Fibroblast of skin of right biceps (primary cell): ENCODE data around the gene BMF.
"Not testable (repeated sequence)": the region's sequence is repeated elsewhere in the genome, so short reads cannot be mapped to it uniquely, and the experiment has no call there.

Source experiments
- DNase-seq: peaks from one replicate; pipeline ENCODE4 v3.0.0-alpha.2; 2013

Gene BMF, protein sequence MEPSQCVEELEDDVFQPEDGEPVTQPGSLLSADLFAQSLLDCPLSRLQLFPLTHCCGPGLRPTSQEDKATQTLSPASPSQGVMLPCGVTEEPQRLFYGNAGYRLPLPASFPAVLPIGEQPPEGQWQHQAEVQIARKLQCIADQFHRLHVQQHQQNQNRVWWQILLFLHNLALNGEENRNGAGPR

GRCh38 chr15:40108855-40109735, at the start of gene BMF:
Gene BMF (minus strand): TSS chr15:40108879. CDS start chr15:40106086, 2,793 bp downstream.
- peak; percentile 99 for DNase-seq

- DNase-seq, result no peak
These were observed 49.2 kb upstream of the BMF start for GRCh38 chr15:40157778-40158447.

GRCh38 chr15:40155270-40155910, 46.7 kb upstream of the BMF start:
- DNase-seq, result no peak

DNA sequence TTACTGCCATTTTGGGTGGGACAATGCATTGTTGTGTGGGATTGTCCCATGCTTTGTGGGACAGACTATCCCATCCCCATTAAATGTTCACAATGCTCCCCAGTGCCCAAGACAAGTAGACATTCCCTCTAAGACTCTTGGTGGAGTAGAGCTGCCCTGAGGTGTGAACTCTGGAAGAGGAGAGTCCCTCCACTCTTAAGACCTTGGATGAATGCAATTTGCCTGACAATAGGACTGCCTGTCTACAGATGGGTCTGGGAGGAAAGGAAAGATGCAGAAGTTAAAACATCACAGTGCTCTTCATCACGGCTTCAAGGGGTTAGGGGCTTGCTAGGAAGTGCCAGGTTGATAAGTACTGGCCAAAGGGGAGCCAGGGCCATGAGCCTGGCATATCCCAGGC, 46.1 kb upstream of the BMF start:
- not testable (repeated sequence) for DNase-seq

DNA sequence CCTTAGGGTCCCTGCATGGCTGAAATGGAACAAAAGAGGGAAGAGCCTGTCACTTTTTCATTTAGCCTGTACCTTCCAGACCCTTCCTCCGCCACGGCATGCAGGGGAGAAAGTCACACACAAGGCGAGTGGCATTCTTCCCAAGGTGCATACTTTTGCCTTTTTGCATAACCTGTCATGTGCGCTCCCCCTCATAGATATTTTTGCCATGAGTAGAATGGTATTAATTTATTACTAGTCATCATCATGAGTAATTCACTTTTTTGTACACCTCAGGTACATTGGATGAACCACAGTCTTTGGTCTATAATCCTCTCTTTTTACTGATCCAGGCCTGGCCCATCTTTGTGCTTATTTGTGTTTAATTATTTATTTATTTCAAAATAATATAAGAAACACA, 43.3 kb upstream of the BMF start:
- no peak for DNase-seq

DNA sequence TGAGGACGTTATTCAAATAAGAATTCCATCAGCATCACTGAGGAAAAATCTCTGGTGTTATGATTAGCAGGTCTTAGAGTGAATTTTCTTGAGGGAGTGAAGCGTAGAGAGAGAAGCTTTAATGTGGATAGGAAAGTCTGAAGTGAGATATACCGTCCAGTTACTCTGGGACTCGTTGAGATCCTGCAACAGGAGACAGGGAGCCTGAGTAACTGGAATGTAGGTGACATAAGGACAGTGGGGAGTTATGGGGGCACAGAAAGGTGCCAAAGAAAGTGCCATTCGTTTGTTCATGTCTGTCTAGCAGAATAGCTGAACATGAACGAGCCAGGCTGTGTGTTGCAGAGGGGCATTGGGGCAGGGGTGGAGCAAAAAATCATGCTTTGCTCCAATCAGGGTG, 42.8 kb upstream of the BMF start:
- DNase-seq, result no peak

DNA sequence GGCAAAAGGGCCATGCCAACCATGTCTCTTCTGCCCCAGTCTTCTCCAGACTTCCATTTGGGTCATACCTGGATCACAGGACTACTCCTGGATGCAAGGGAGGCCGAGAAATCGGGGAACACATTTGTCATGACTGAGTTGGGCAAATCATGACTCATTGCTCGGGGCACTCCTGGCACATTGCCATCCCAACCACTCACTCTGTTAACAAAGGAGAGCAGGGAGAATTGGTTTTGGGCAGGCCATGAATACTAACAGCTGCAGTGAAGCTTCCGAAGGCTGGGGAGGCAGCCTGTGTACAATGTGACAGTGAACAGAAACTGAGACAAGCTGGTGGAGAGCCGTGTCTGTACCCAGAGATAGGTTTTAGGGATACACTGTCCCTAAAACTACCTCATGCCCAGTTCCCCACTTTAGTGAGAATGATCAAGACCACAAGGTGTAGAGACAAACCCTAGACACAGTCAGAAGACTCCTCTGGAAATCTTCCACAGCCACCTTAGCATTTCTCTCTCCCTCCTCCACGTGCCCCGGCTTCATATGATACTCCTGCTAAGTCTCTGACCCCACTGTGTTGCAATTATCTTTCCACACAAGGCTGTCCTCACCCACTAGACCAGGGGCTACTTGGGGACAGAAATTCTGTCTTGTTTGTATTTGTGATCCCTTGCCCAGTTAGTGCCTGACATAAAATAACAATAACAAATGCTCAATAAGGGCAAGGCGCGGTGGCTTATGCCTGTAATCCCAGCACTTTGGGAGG, 41.7 kb upstream of the BMF start:
- DNase-seq, result peak; percentile 53

- DNase-seq, result no peak
These were observed 40.7 kb upstream of the BMF start for GRCh38 chr15:40149339-40149738.

DNA sequence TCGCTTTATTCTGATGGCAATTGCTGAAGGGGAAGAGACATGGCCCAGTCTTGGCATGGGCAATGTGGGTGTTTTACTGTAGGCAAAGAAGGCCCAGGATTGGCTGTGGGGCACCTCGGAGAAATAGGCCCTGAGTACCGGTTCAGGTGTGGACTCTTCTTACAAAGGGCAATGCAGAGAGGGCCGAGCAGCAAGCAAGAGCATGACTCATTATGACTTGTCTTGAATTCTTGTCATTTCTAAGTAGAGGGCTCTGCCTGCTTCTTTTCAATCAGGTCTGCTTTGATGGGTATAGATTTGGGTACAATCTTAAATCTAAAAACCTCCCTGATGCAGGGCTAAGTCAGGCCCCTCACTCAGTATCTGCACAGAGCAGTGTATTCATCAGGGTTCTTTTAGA, 37.4 kb upstream of the BMF start:
- peak; percentile 49 for DNase-seq

GRCh38 chr15:40142428-40142827, 33.7 kb upstream of the BMF start:
- DNase-seq, result no peak

GRCh38 chr15:40138201-40138570, 29.5 kb upstream of the BMF start:
- DNase-seq, result not testable (repeated sequence)

- DNase-seq, result no peak
These were observed 28.9 kb upstream of the BMF start for GRCh38 chr15:40137303-40138200.

DNA sequence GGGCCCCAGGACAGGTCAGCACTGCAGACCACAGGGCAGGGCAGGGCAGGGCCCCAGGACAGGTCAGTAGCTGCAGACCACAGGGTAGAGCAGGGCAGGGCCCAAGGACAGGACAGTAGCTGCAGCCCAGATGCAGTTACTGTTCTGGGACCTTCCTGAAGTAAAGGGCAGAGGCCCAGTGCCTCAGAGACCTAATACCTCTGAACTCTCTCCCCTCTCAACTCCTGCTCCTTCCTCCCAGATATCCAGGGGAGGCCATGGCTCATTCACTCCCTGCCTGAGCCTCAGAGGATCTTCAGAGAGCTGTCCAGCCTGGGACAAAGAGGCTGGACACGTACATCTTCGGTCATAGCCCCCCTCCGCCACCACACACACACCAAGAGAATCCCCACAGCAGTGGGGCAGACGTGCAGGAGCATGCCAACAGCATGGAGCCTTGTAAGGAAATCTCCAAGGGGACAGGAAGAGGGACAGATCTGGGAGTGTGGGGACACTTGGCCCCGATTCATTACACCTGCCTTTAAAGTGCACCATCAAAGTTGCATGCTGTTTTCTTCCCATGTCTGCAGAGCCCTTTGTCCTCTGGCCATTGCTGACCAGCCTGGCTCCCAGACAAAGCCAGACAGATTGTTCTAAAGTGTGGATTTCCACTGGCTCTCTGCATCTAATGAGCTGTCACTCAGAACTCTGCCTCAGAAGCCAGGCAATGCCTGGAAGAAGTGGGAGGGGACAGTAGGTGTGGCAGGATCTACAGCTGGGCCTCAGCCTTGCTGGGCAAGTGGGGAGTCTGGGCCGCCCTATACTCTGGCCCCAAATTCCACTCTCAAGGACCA, 28.0 kb upstream of the BMF start:
- DNase-seq, result no peak

GRCh38 chr15:40135846-40136450, 27.3 kb upstream of the BMF start:
- not testable (repeated sequence) for DNase-seq

GRCh38 chr15:40134885-40135284, 26.2 kb upstream of the BMF start:
- no peak for DNase-seq

- DNase-seq, result no peak
These were observed 24.9 kb upstream of the BMF start for GRCh38 chr15:40133544-40133943.

- no peak for DNase-seq
These were observed 22.3 kb upstream of the BMF start for GRCh38 chr15:40130799-40131502.

DNA sequence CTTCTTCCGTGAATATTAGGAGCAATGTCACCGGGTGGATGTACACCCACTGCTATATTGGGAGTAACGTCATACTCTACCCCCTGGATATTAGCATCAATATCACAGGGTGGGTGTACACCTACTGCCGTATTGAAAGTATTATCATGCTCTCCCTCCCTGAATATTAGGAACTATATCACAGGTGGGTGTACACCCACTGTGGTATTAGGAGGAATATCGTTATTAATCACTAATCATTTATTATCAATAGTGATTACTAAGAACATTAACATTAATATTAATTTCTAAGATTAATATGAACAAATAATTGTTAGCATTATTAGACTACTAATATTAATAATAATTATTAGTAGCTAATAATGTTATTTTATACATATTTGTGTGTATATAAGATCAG, 21.4 kb upstream of the BMF start:
- no peak for DNase-seq
